ENCODE data around the gene HTT-AS. TPM values are rescaled to one million over a fixed set of nuclear protein-coding genes. Genes with fewer than 3 reads are reported as not detected.

HTT-AS gene
- total and polyA plus RNA-seq, 2 experiments from 2014 or later = not detected

DNA sequence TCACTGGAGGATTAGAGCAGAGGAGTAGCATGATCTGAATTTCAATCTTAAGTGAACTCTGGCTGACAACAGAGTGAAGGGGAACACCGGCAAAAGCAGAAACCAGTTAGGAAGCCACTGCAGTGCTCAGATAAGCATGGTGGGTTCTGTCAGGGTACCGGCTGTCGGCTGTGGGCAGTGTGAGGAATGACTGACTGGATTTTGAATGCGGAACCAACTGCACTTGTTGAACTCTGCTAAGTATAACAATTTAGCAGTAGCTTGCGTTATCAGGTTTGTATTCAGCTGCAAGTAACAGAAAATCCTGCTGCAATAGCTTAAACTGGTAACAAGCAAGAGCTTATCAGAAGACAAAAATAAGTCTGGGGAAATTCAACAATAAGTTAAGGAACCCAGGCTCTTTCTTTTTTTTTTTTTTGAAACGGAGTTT is 5.4 kb upstream of the HTT-AS start:
- no peak for DNase-seq (ENCODE audit: low spot score)
- no peaks in the 10 kb centered on the region for H3K27me3 ChIP-seq
- TF ChIP-seq EZH2phosphoT487 (IDR thresholded peaks at IDR 0.05; ENCODE audit: low read depth, severe bottlenecking, unreplicated experiment) (no peak), EZH2 (IDR thresholded peaks at IDR 0.05; ENCODE audit: borderline replicate concordance) (no peak)
- TF ChIP-seq, protein P1, sequence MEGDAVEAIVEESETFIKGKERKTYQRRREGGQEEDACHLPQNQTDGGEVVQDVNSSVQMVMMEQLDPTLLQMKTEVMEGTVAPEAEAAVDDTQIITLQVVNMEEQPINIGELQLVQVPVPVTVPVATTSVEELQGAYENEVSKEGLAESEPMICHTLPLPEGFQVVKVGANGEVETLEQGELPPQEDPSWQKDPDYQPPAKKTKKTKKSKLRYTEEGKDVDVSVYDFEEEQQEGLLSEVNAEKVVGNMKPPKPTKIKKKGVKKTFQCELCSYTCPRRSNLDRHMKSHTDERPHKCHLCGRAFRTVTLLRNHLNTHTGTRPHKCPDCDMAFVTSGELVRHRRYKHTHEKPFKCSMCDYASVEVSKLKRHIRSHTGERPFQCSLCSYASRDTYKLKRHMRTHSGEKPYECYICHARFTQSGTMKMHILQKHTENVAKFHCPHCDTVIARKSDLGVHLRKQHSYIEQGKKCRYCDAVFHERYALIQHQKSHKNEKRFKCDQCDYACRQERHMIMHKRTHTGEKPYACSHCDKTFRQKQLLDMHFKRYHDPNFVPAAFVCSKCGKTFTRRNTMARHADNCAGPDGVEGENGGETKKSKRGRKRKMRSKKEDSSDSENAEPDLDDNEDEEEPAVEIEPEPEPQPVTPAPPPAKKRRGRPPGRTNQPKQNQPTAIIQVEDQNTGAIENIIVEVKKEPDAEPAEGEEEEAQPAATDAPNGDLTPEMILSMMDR (IDR thresholded peaks at IDR 0.05; ENCODE audit: poor library complexity) = no peak
- no peak overlapping the region for H3K27ac ChIP-seq
- H3K4me3 ChIP-seq = no peak overlapping the region
- peaks cover 17% of the 10 kb centered on the region for H3K4me1 ChIP-seq (ENCODE audit: insufficient read depth)
- H3K9me3 ChIP-seq (ENCODE audit: low read depth) = no peaks in the 10 kb centered on the region
- no peaks in the 10 kb centered on the region for H3K36me3 ChIP-seq (replicated peaks; ENCODE audit: insufficient read depth, low read depth)
- peaks cover 36% of the 10 kb centered on the region for H4K20me1 ChIP-seq (ENCODE audit: insufficient read depth, poor library complexity, severe bottlenecking)
- H3K9me2 ChIP-seq (replicated peaks; ENCODE audit: insufficient read depth) = no peaks in the 10 kb centered on the region
- no peak overlapping the region for H2AFZ ChIP-seq
- H3K4me2 ChIP-seq = no peak overlapping the region
- WGBS (ENCODE audit: low lambda C conversion rate, missing lambda C conversion rate) = 91% methylated on average over 6 of the region's 6 CpGs
- H3K79me2 ChIP-seq = peaks cover 86% of the 10 kb centered on the region

- Histone ChIP-seq H3K4me3 (no peak overlapping the region), H3K27me3 (no peaks in the 10 kb centered on the region), H3K4me1 (ENCODE audit: insufficient read depth) (peaks cover 17% of the 10 kb centered on the region), H3K9me2 (replicated peaks; ENCODE audit: insufficient read depth) (no peaks in the 10 kb centered on the region), H3K9me3 (ENCODE audit: low read depth) (no peaks in the 10 kb centered on the region), H3K4me2 (peak overlapping the region; percentile 5), H4K20me1 (ENCODE audit: insufficient read depth, poor library complexity, severe bottlenecking) (peaks cover 33% of the 10 kb centered on the region), H3K79me2 (peaks cover 71% of the 10 kb centered on the region), H3K27ac (no peak overlapping the region), H3K36me3 (replicated peaks; ENCODE audit: insufficient read depth, low read depth) (no peaks in the 10 kb centered on the region), H2AFZ (no peak overlapping the region)
- DNase-seq (ENCODE audit: low spot score) = no peak
- no peak for TF ChIP-seq EZH2 (IDR thresholded peaks at IDR 0.05; ENCODE audit: borderline replicate concordance)
- TF ChIP-seq, protein P1 (IDR thresholded peaks at IDR 0.05; ENCODE audit: poor library complexity) = no peak
- no peak for TF ChIP-seq EZH2phosphoT487 (IDR thresholded peaks at IDR 0.05; ENCODE audit: low read depth, severe bottlenecking, unreplicated experiment)
- 67% methylated on average over 2 of the region's 2 CpGs for WGBS (ENCODE audit: low lambda C conversion rate, missing lambda C conversion rate)
These were observed 3.5 kb upstream of the HTT-AS start for GRCh38 chr4:3077796-3078195.

- DNase-seq (ENCODE audit: low spot score) = no peak
- Histone ChIP-seq H3K4me1 (ENCODE audit: insufficient read depth) (peaks cover 17% of the 10 kb centered on the region), H3K79me2 (peaks cover 49% of the 10 kb centered on the region), H3K27me3 (no peaks in the 10 kb centered on the region), H3K27ac (peak overlapping the region; percentile 95), H3K4me3 (peak overlapping the region; percentile 92), H4K20me1 (ENCODE audit: insufficient read depth, poor library complexity, severe bottlenecking) (peaks cover 24% of the 10 kb centered on the region), H3K9me2 (replicated peaks; ENCODE audit: insufficient read depth) (no peaks in the 10 kb centered on the region), H2AFZ (peak overlapping the region; percentile 54), H3K9me3 (ENCODE audit: low read depth) (no peaks in the 10 kb centered on the region), H3K4me2 (peak overlapping the region; percentile 86), H3K36me3 (replicated peaks; ENCODE audit: insufficient read depth, low read depth) (no peaks in the 10 kb centered on the region)
- TF ChIP-seq EZH2phosphoT487 (IDR thresholded peaks at IDR 0.05; ENCODE audit: low read depth, severe bottlenecking, unreplicated experiment) (no peak), EZH2 (IDR thresholded peaks at IDR 0.05; ENCODE audit: borderline replicate concordance) (no peak)
- TF ChIP-seq, protein P1 (IDR thresholded peaks at IDR 0.05; ENCODE audit: poor library complexity) = no peak
- 7% methylated on average over 5 of the region's 8 CpGs for WGBS (ENCODE audit: low lambda C conversion rate, missing lambda C conversion rate)
These were observed 1.3 kb upstream of the HTT-AS start for GRCh38 chr4:3075652-3075981.

Measured in hepatocyte (in vitro differentiated cells).